DOHH2 (cell line): ENCODE measurements around the gene OCA2.

Experiments used
- H3F3A ChIP-seq: fragments of 200-600 bp; sonication (generic), shearing (Covaris generic); 2 replicates; pipeline ENCODE4 v1.6.0; 2016; ENCODE audit warnings: antibody characterized with exemption, mild to moderate bottlenecking; ENCODE audit not compliant: control insufficient read depth, insufficient read depth
- H3K27ac ChIP-seq: fragments of 200-600 bp; sonication (generic); 2 replicates; pipeline ENCODE4 v1.5.1; 2014; ENCODE audit warnings: low read depth, mild to moderate bottlenecking, low read length, moderate library complexity
- H3K27me3 ChIP-seq: fragments of 200-600 bp; sonication (generic); 2 replicates; pipeline ENCODE4 v1.6.1; 2014; ENCODE audit warnings: mild to moderate bottlenecking, low read length, mixed read lengths; ENCODE audit not compliant: control insufficient read depth
- H3K36me3 ChIP-seq: fragments of 200-600 bp; sonication (generic); 2 replicates; pipeline ENCODE4 v1.6.1; 2014; ENCODE audit warnings: mild to moderate bottlenecking, low read length, moderate library complexity, mixed read lengths; ENCODE audit not compliant: control insufficient read depth
- H3K4me1 ChIP-seq: fragments of 200-600 bp; sonication (generic); 2 replicates; pipeline ENCODE4 v1.6.1; 2014; ENCODE audit warnings: mild to moderate bottlenecking, low read length, mixed read lengths; ENCODE audit not compliant: control insufficient read depth
- H3K4me2 ChIP-seq: fragments of 200-600 bp; sonication (generic); 2 replicates; pipeline ENCODE4 v1.6.0; 2014; ENCODE audit warnings: mild to moderate bottlenecking, low read length, moderate library complexity
- H3K4me3 ChIP-seq: fragments of 200-600 bp; sonication (generic); 2 replicates; pipeline ENCODE4 v1.5.1; 2014; ENCODE audit warnings: mild to moderate bottlenecking, low read length, mixed read lengths
- H3K79me2 ChIP-seq: fragments of 200-600 bp; sonication (generic); 2 replicates; pipeline ENCODE4 v1.6.1; 2014; ENCODE audit warnings: mild to moderate bottlenecking, low read length, mixed read lengths; ENCODE audit not compliant: control insufficient read depth
- H3K9me2 ChIP-seq: fragments of 200-600 bp; sonication (generic); replicated peaks from 2 replicates; pipeline ENCODE4 v1.6.1; 2014; ENCODE audit warnings: mild to moderate bottlenecking, low read length, mixed read lengths; ENCODE audit not compliant: control insufficient read depth
- H3K9me3 ChIP-seq: fragments of 200-600 bp; sonication (generic); 2 replicates; pipeline ENCODE4 v1.6.1; 2014; ENCODE audit warnings: antibody characterized with exemption, low read length, mixed read lengths; ENCODE audit not compliant: control insufficient read depth, insufficient read depth
- H4K20me1 ChIP-seq: fragments of 200-600 bp; sonication (generic); 2 replicates; pipeline ENCODE4 v1.6.0; 2014; ENCODE audit warnings: low read depth, mild to moderate bottlenecking, antibody characterized with exemption, low read length, moderate library complexity; ENCODE audit not compliant: control insufficient read depth, insufficient read depth
- CTCF ChIP-seq: fragments of 200-600 bp; sonication (generic); IDR thresholded peaks from one replicate; pipeline ENCODE4 v1.5.1; 2014; ENCODE audit warnings: antibody characterized with exemption, mild to moderate bottlenecking, low read depth, low read length; ENCODE audit not compliant: poor library complexity, severe bottlenecking
- EZH2phosphoT487 ChIP-seq: fragments of 200-600 bp; sonication (generic); IDR thresholded peaks from 2 replicates; pipeline ENCODE4 v1.6.1; 2017; ENCODE audit warnings: borderline replicate concordance, mild to moderate bottlenecking, antibody characterized with exemption, low read length, moderate library complexity, mixed read lengths

Gene OCA2

GRCh38 chr15:27868828-27869404 lies 230.2 kb downstream of the OCA2 start:
- H3K27me3 ChIP-seq, result no peaks in the 10 kb centered on the region
- no peak overlapping the region for H3K27ac ChIP-seq
- H3K79me2 ChIP-seq, result no peaks in the 10 kb centered on the region
- H4K20me1 ChIP-seq, result no peaks in the 10 kb centered on the region
- no peak overlapping the region for H3K4me3 ChIP-seq
- H3K4me1 ChIP-seq, result no peaks in the 10 kb centered on the region
- H3K9me2 ChIP-seq, result no peaks in the 10 kb centered on the region
- H3F3A ChIP-seq, result no peaks in the 10 kb centered on the region
- H3K4me2 ChIP-seq, result no peak overlapping the region
- no peaks in the 10 kb centered on the region for H3K36me3 ChIP-seq
- peaks cover 5% of the 10 kb centered on the region; the same call in 1 of the 2 replicates for H3K9me3 ChIP-seq
- TF ChIP-seq EZH2phosphoT487 (no peak), CTCF (no peak)

DNA sequence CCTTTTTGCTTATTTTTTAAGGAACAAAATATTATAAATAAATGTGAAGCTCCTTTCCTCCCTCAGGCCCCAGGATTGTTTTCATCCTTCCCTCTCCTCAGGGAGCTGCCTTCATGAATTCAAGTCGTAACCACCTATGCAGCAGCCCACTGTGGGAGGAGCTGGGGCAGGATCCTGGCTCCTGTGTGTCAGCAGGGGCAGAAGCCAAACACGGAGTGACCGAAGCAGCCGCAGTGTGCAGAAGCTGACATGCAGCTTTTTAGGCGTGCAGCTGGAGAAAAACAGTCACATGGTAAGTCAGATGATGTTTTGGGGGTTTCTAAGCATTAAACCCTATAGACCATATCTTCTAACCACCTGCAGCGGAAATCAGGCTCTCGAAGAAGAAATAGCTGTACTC lies 231.3 kb downstream of the OCA2 start:
- no peaks in the 10 kb centered on the region for H3K36me3 ChIP-seq
- H3K4me2 ChIP-seq, result no peak overlapping the region
- H3K4me3 ChIP-seq, result no peak overlapping the region
- no peak overlapping the region for H3K27ac ChIP-seq
- H3K4me1 ChIP-seq, result no peaks in the 10 kb centered on the region
- H4K20me1 ChIP-seq, result no peaks in the 10 kb centered on the region
- H3K9me3 ChIP-seq, result peaks cover 5% of the 10 kb centered on the region; the same call in 1 of the 2 replicates
- no peaks in the 10 kb centered on the region for H3K79me2 ChIP-seq
- H3F3A ChIP-seq, result no peaks in the 10 kb centered on the region
- TF ChIP-seq CTCF (no peak), EZH2phosphoT487 (no peak)
- H3K9me2 ChIP-seq, result no peaks in the 10 kb centered on the region
- H3K27me3 ChIP-seq, result no peaks in the 10 kb centered on the region

DNA sequence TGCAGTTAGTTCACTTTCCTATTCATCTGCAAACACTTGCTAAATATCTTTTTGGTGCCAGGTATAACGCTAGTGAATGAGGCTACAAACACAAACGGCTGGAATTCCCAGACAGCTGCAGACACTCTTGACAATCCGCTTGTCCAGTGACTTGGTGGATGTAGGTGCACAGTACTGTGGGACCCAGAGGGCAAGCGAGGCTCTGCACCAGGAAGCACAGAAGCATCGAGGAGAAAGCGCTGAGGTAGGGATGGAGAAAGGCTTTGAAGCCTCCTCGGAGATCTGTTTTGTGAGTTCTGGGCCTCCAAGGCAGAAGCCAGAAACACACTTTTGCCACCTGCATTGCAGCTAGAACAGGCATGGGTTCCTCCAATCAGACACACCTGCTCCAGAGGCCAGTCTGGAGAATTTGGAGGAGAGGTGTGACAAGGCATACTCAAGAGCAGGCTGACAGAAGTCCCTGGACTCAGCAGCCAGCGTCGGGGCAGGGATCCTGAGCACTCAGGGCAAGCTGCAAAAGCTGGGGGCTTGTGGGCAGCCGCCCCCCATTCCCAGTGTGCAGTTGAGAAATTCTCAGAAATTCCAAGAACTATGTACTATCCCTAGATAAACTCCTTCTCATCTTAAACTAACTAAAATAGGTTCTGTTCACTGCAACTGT lies 232.5 kb downstream of the OCA2 start:
- Histone ChIP-seq H3K4me3 (no peak overlapping the region), H3K79me2 (no peaks in the 10 kb centered on the region), H3K4me2 (no peak overlapping the region), H4K20me1 (no peaks in the 10 kb centered on the region), H3K27ac (no peak overlapping the region), H3K4me1 (no peaks in the 10 kb centered on the region), H3K9me3 (peaks cover 5% of the 10 kb centered on the region; the same call in 1 of the 2 replicates), H3F3A (no peaks in the 10 kb centered on the region), H3K9me2 (no peaks in the 10 kb centered on the region), H3K27me3 (no peaks in the 10 kb centered on the region), H3K36me3 (no peaks in the 10 kb centered on the region)
- TF ChIP-seq CTCF, result no peak
- TF ChIP-seq EZH2phosphoT487, result no peak
